HL-60 (cell line): ENCODE results near the gene TMEM53.

Experiments used
- GABPA ChIP-seq: IDR thresholded peaks from 2 replicates; pipeline ENCODE4 v1.6.1; 2012; ENCODE audit warnings: low read depth
- POLR2AphosphoS5 ChIP-seq: IDR thresholded peaks from 2 replicates; pipeline ENCODE4 v1.6.1; 2012; ENCODE audit warnings: low read depth
- SPI1 ChIP-seq: IDR thresholded peaks from 2 replicates; pipeline ENCODE4 v1.6.1; 2012; ENCODE audit warnings: low read depth, mild to moderate bottlenecking, borderline replicate concordance
- TF ChIP-seq, protein P1 (sequence below): IDR thresholded peaks from one replicate; pipeline ENCODE4 v1.5.1; 2011; ENCODE audit warnings: low read length, control low read depth, inconsistent platforms; ENCODE audit not compliant: insufficient read depth
- TF ChIP-seq, protein P2 (sequence below): IDR thresholded peaks from 2 replicates; pipeline ENCODE4 v1.6.1; 2012; ENCODE audit warnings: low read depth; ENCODE audit not compliant: insufficient replicate concordance

DNA sequence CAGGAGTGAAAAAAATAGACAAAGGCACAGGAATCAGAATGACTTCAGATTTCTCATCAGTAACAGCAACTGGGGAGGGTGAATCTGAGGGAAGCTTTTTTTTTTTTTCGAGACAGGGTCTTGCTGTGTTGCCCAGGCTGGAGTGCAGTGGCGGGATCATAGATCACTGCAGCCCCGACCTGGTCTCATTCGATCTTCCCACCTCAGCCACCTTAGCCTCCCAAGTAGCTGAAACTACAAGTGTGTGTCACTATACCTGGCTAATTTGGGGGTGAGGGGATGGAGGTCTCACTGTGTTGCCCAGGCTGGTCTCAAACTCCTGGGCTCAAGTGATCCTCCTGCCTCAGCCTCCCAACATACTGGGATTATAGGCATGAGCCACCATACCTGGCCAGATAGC is 10.9 kb upstream of the TMEM53 start:
- TF ChIP-seq, protein P1, sequence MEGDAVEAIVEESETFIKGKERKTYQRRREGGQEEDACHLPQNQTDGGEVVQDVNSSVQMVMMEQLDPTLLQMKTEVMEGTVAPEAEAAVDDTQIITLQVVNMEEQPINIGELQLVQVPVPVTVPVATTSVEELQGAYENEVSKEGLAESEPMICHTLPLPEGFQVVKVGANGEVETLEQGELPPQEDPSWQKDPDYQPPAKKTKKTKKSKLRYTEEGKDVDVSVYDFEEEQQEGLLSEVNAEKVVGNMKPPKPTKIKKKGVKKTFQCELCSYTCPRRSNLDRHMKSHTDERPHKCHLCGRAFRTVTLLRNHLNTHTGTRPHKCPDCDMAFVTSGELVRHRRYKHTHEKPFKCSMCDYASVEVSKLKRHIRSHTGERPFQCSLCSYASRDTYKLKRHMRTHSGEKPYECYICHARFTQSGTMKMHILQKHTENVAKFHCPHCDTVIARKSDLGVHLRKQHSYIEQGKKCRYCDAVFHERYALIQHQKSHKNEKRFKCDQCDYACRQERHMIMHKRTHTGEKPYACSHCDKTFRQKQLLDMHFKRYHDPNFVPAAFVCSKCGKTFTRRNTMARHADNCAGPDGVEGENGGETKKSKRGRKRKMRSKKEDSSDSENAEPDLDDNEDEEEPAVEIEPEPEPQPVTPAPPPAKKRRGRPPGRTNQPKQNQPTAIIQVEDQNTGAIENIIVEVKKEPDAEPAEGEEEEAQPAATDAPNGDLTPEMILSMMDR = no peak
- TF ChIP-seq SPI1 = no peak
- TF ChIP-seq, protein P2, sequence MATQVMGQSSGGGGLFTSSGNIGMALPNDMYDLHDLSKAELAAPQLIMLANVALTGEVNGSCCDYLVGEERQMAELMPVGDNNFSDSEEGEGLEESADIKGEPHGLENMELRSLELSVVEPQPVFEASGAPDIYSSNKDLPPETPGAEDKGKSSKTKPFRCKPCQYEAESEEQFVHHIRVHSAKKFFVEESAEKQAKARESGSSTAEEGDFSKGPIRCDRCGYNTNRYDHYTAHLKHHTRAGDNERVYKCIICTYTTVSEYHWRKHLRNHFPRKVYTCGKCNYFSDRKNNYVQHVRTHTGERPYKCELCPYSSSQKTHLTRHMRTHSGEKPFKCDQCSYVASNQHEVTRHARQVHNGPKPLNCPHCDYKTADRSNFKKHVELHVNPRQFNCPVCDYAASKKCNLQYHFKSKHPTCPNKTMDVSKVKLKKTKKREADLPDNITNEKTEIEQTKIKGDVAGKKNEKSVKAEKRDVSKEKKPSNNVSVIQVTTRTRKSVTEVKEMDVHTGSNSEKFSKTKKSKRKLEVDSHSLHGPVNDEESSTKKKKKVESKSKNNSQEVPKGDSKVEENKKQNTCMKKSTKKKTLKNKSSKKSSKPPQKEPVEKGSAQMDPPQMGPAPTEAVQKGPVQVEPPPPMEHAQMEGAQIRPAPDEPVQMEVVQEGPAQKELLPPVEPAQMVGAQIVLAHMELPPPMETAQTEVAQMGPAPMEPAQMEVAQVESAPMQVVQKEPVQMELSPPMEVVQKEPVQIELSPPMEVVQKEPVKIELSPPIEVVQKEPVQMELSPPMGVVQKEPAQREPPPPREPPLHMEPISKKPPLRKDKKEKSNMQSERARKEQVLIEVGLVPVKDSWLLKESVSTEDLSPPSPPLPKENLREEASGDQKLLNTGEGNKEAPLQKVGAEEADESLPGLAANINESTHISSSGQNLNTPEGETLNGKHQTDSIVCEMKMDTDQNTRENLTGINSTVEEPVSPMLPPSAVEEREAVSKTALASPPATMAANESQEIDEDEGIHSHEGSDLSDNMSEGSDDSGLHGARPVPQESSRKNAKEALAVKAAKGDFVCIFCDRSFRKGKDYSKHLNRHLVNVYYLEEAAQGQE = no peak
- no peak for TF ChIP-seq GABPA
- no peak for TF ChIP-seq POLR2AphosphoS5
